Activated CD4-positive, alpha-beta T cell treated with anti-CD3 and anti-CD28 coated beads, Interleukin-2, amount 10 ng/mL, durations not matched to agents 7 days and 5 days (primary cell): ENCODE results near the gene UPP2. TPM values are rescaled to one million over a fixed set of nuclear protein-coding genes. Genes with fewer than 3 reads are reported as not detected.

Experiments used
- CTCF ChIA-PET: fragments of 350-600 bp; sonication (Branson Sonifier 250); formaldehyde crosslinking; loops from one replicate; lab custom pipeline; 2021; ENCODE audit warnings: antibody characterized with exemption; lab: Charles Lee
- POLR2A ChIA-PET: fragments of 350-600 bp; sonication (Branson Sonifier 250); formaldehyde crosslinking; loops from one replicate; lab custom pipeline; 2021; ENCODE audit warnings: antibody characterized with exemption; lab: Charles Lee
- DNase-seq: peaks from one replicate; pipeline ENCODE4 v3.0.0-alpha.2; 2020
- H3K27ac Mint-ChIP-seq: one replicate; pipeline ENCODE4 v1.8.0; 2021; ENCODE audit warnings: mild to moderate bottlenecking, moderate library complexity, mixed read lengths
- H3K27me3 Mint-ChIP-seq: one replicate; pipeline ENCODE4 v1.8.0; 2021; ENCODE audit warnings: mixed read lengths
- H3K36me3 Mint-ChIP-seq: one replicate; pipeline ENCODE4 v1.8.0; 2021; ENCODE audit warnings: low read depth, mixed read lengths
- H3K4me1 Mint-ChIP-seq: one replicate; pipeline ENCODE4 v1.8.0; 2021; ENCODE audit warnings: mixed read lengths
- H3K4me3 Mint-ChIP-seq: one replicate; pipeline ENCODE4 v1.8.0; 2021; ENCODE audit warnings: mild to moderate bottlenecking, moderate library complexity, mixed read lengths
- H3K9me3 Mint-ChIP-seq: one replicate; pipeline ENCODE4 v1.8.0; 2021; ENCODE audit warnings: mixed read lengths
- total RNA-seq, 2 experiments: library from RNA; stranded (reverse); gene quantifications; one replicate each; pipeline ENCODE4 v1.2.3, GENCODE V29; 2021

UPP2 gene
- total RNA-seq, 2 experiments from 2014 or later, result not detected

DNA sequence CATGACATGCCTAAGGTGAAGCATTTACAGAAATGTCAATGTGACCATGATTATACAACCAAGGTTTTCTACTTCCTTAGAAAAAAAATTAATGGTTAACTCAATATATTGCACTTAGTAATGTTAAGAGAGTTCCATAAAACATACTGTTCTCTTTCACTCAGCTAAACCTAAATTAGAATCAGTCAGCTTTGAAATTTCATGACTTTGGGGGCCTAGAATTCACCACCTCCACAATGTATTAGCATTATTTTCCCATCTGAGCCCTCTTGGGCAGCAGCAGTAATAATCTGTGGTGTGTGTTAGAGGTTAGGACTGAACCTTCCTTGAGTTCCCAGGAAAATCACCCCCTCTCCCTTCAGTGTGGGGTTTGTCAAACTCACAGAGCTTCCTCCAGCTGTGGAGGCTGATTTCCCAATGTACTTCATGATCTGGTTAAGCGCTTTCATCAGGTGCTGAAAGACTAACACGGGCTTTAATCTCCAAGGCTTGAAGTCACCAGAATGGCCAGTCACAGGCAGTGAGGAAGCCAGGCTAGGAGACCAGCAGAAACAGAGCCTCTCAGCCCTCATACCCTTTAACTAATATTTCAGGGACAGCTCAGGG lies 7.1 kb upstream of the UPP2 start:
- no peaks in the 10 kb centered on the region for H3K36me3 Mint-ChIP-seq
- H3K27me3 Mint-ChIP-seq, result no peaks in the 10 kb centered on the region
- H3K27ac Mint-ChIP-seq, result no peak overlapping the region
- H3K4me1 Mint-ChIP-seq, result no peaks in the 10 kb centered on the region
- ChIA-PET POLR2A (no interaction called here), CTCF (no interaction called here)
- DNase-seq, result no peak
- H3K4me3 Mint-ChIP-seq, result no peak overlapping the region
- no peaks in the 10 kb centered on the region for H3K9me3 Mint-ChIP-seq

DNA sequence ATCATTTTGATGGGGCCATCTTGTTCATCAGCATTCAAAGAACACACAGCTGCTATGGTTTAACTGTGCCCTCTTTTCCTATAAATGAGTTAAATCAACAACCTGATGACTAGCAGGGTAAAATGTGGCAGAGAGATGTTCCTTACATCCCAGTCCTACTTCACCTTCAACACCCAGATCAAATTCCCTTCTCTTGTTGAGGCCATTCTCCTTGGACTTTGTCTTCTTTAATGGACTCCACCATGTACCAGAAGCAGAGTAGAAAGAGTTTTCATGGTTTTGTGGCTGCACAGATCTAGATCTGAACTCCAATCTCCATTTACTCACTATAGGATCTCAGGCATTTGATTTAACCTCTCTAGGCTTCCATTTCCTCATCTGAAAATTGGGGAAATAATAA lies 6.4 kb upstream of the UPP2 start:
- DNase-seq, result no peak
- POLR2A ChIA-PET, result no interaction called here
- Mint-ChIP-seq H3K4me3 (no peak overlapping the region), H3K4me1 (no peaks in the 10 kb centered on the region), H3K27me3 (no peaks in the 10 kb centered on the region), H3K27ac (no peak overlapping the region), H3K36me3 (no peaks in the 10 kb centered on the region), H3K9me3 (no peaks in the 10 kb centered on the region)
- CTCF ChIA-PET, result interaction anchor here (0.8 kb wide), 1 partner anchor 316 kb away, joined by 3 read pairs; no protein-coding TSS in a partner anchor

- no peak for DNase-seq
- POLR2A ChIA-PET, result no interaction called here
Measured at GRCh38 chr2:158095912-158096311, 5.8 kb upstream of the UPP2 start.

GRCh38 chr2:158097481-158097880 lies 4.2 kb upstream of the UPP2 start:
- no peaks in the 10 kb centered on the region for H3K4me1 Mint-ChIP-seq
- H3K36me3 Mint-ChIP-seq, result no peaks in the 10 kb centered on the region
- H3K27ac Mint-ChIP-seq, result no peak overlapping the region
- H3K9me3 Mint-ChIP-seq, result no peaks in the 10 kb centered on the region
- ChIA-PET CTCF (no interaction called here), POLR2A (no interaction called here)
- H3K27me3 Mint-ChIP-seq, result no peaks in the 10 kb centered on the region
- no peak overlapping the region for H3K4me3 Mint-ChIP-seq
- DNase-seq, result no peak

More at GRCh38 chr2:158095912-158096311, 5.8 kb upstream of the UPP2 start:
- CTCF ChIA-PET, result interaction anchor here (0.8 kb wide), 1 partner anchor 315 kb away, joined by 3 read pairs; no protein-coding TSS in a partner anchor
- H3K4me3 Mint-ChIP-seq, result no peak overlapping the region
- no peaks in the 10 kb centered on the region for H3K4me1 Mint-ChIP-seq
- H3K27me3 Mint-ChIP-seq, result no peaks in the 10 kb centered on the region
- H3K9me3 Mint-ChIP-seq, result no peaks in the 10 kb centered on the region
- H3K36me3 Mint-ChIP-seq, result no peaks in the 10 kb centered on the region
- no peak overlapping the region for H3K27ac Mint-ChIP-seq

DNA sequence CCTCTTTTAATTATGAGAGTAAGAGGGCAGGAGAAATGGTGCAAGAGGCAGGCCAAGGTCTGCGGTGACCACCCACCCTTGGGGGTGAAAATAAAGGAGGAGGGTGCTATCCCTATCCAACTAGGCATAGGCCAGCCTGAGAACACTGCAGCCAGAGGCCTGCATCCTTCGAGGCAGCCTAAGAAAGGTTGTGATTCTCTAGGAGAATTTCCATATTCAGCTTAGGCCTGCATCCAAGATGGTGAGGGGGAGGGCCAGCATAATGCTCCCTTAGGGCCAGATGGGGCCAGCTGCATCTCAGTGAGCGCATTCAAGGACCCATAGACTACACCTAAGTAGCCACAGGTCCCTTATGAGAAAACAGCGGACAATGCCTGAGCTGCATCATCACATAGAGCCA lies 3.5 kb upstream of the UPP2 start:
- no peaks in the 10 kb centered on the region for H3K4me1 Mint-ChIP-seq
- DNase-seq, result no peak
- H3K4me3 Mint-ChIP-seq, result no peak overlapping the region
- CTCF ChIA-PET, result no interaction called here
- POLR2A ChIA-PET, result no interaction called here
- no peaks in the 10 kb centered on the region for H3K9me3 Mint-ChIP-seq
- no peaks in the 10 kb centered on the region for H3K27me3 Mint-ChIP-seq
- H3K27ac Mint-ChIP-seq, result no peak overlapping the region
- H3K36me3 Mint-ChIP-seq, result no peaks in the 10 kb centered on the region

DNA sequence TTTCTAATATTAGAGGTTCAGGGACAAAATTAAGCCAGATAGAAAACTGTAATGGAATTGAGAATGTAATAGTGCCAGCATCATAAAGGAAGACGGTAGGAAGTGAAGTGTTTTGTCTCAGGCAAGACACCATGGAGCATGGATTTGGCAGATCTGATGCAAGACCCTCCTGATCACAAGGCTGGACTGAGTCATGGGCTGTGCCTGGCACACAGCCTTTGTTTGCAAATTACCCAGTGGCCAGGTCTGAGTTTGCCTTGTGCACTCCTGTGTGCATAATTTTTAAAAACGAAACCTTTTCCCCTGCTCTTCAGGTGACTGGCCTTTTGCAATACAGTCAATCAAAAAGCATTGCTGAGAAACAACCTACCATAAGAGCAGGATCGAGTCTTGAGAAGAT lies 2.0 kb upstream of the UPP2 start:
- no peak for DNase-seq
- Mint-ChIP-seq H3K4me1 (no peaks in the 10 kb centered on the region), H3K9me3 (no peaks in the 10 kb centered on the region), H3K36me3 (no peaks in the 10 kb centered on the region), H3K27ac (no peak overlapping the region), H3K4me3 (no peak overlapping the region), H3K27me3 (no peaks in the 10 kb centered on the region)
- ChIA-PET CTCF (no interaction called here), POLR2A (no interaction called here)

DNA sequence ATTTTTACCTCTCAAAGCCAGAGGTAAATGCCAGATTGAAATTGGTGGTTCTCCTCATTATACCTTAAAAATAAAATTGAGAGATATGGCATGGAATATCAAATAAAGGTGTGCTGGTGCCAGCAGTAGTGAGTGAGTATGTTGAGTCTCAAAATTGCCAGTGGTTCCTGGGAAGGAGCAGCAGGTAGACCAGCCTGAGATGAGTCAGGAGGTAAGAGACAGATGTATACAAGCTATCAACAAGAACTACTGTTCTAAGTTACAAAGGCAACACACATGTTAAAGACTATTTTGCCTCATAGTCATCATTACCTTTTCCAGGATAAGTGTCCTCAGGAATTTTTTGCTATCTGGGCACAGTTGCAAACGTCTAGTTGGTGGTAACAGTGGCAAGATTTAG lies 1.3 kb upstream of the UPP2 start:
- Mint-ChIP-seq H3K4me1 (no peaks in the 10 kb centered on the region), H3K27me3 (no peaks in the 10 kb centered on the region), H3K4me3 (no peak overlapping the region), H3K27ac (no peak overlapping the region), H3K9me3 (no peaks in the 10 kb centered on the region), H3K36me3 (no peaks in the 10 kb centered on the region)
- POLR2A ChIA-PET, result no interaction called here
- CTCF ChIA-PET, result no interaction called here
- no peak for DNase-seq

- Mint-ChIP-seq H3K4me3 (no peak overlapping the region), H3K36me3 (no peaks in the 10 kb centered on the region), H3K27ac (no peak overlapping the region), H3K27me3 (no peaks in the 10 kb centered on the region), H3K9me3 (no peaks in the 10 kb centered on the region), H3K4me1 (no peaks in the 10 kb centered on the region)
- ChIA-PET CTCF (no interaction called here), POLR2A (no interaction called here)
- DNase-seq, result no peak
Measured at GRCh38 chr2:158102446-158102845, 770 bp downstream of the UPP2 start.

- Mint-ChIP-seq H3K4me3 (no peak overlapping the region), H3K9me3 (no peaks in the 10 kb centered on the region), H3K27me3 (no peaks in the 10 kb centered on the region), H3K27ac (no peak overlapping the region), H3K4me1 (no peaks in the 10 kb centered on the region), H3K36me3 (no peaks in the 10 kb centered on the region)
- ChIA-PET POLR2A (no interaction called here), CTCF (interaction anchor here (0.5 kb wide), 1 partner anchor 709 kb away, joined by 4 read pairs; no protein-coding TSS in a partner anchor)
- no peak for DNase-seq
Measured at GRCh38 chr2:158103411-158104012, 1.8 kb downstream of the UPP2 start.

GRCh38 chr2:158104903-158105302 lies 3.2 kb downstream of the UPP2 start:
- no peak for DNase-seq
- no peaks in the 10 kb centered on the region for H3K27me3 Mint-ChIP-seq
- ChIA-PET POLR2A (no interaction called here), CTCF (no interaction called here)
- H3K4me1 Mint-ChIP-seq, result no peaks in the 10 kb centered on the region
- no peaks in the 10 kb centered on the region for H3K36me3 Mint-ChIP-seq
- no peaks in the 10 kb centered on the region for H3K9me3 Mint-ChIP-seq
- H3K27ac Mint-ChIP-seq, result no peak overlapping the region
- no peak overlapping the region for H3K4me3 Mint-ChIP-seq

- no peaks in the 10 kb centered on the region for H3K36me3 Mint-ChIP-seq
- ChIA-PET CTCF (no interaction called here), POLR2A (no interaction called here)
- H3K27me3 Mint-ChIP-seq, result peaks cover 4% of the 10 kb centered on the region
- DNase-seq, result no peak
- no peaks in the 10 kb centered on the region for H3K4me1 Mint-ChIP-seq
- no peak overlapping the region for H3K27ac Mint-ChIP-seq
- H3K4me3 Mint-ChIP-seq, result no peak overlapping the region
- H3K9me3 Mint-ChIP-seq, result no peaks in the 10 kb centered on the region
Measured at GRCh38 chr2:158112992-158113391, 11.3 kb downstream of the UPP2 start.

- H3K4me1 Mint-ChIP-seq, result no peaks in the 10 kb centered on the region
- H3K27ac Mint-ChIP-seq, result no peak overlapping the region
- no peaks in the 10 kb centered on the region for H3K9me3 Mint-ChIP-seq
- no peak overlapping the region for H3K4me3 Mint-ChIP-seq
- CTCF ChIA-PET, result no interaction called here
- H3K27me3 Mint-ChIP-seq, result peaks cover 4% of the 10 kb centered on the region
- no peak for DNase-seq
- no peaks in the 10 kb centered on the region for H3K36me3 Mint-ChIP-seq
- POLR2A ChIA-PET, result no interaction called here
Measured at GRCh38 chr2:158113741-158114295, 12.1 kb downstream of the UPP2 start.

GRCh38 chr2:158114516-158114915 lies 12.8 kb downstream of the UPP2 start:
- Mint-ChIP-seq H3K4me1 (no peaks in the 10 kb centered on the region), H3K27ac (no peak overlapping the region), H3K36me3 (no peaks in the 10 kb centered on the region), H3K4me3 (no peak overlapping the region), H3K9me3 (no peaks in the 10 kb centered on the region), H3K27me3 (peaks cover 4% of the 10 kb centered on the region)
- ChIA-PET POLR2A (no interaction called here), CTCF (no interaction called here)
- DNase-seq, result no peak
